Fibroblast of mammary gland (primary cell): ENCODE measurements around the gene DYNLT5.

ENCODE experiments used
- DNase-seq: peaks from one replicate; pipeline ENCODE4 v3.0.0-alpha.2; 2010; ENCODE audit warnings: low read depth
- H3K4me3 ChIP-seq: 2 replicates; pipeline ENCODE4 v1.5.1; 2011; ENCODE audit warnings: low read depth, mild to moderate bottlenecking, low read length, moderate library complexity; ENCODE audit not compliant: control insufficient read depth
- TF ChIP-seq, protein P1 (sequence below): conservative IDR thresholded peaks from 2 replicates; pipeline ENCODE4 v1.5.1; 2011; ENCODE audit warnings: low read depth, low read length, inconsistent platforms; ENCODE audit not compliant: control insufficient read depth, insufficient read depth

DYNLT5 gene

DNA sequence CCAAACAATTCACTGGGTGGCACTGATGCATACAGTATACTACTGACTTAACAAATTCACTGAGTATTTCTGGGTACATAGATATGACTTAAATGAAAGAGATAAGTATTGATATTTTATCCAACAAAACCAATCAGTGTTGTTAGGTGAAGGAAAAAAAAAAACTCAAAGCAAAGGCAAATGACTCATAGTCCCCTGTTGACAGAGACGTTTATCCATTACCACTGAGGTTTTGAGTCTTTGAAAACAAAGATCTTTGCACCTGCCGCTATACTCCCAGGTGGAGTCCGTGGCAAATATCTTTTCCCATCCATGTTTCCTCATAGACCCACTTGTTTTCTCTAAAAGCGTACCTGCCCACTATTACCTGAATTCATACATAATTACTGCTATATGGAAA is 18.4 kb downstream of the DYNLT5 start:
- TF ChIP-seq, protein P1, sequence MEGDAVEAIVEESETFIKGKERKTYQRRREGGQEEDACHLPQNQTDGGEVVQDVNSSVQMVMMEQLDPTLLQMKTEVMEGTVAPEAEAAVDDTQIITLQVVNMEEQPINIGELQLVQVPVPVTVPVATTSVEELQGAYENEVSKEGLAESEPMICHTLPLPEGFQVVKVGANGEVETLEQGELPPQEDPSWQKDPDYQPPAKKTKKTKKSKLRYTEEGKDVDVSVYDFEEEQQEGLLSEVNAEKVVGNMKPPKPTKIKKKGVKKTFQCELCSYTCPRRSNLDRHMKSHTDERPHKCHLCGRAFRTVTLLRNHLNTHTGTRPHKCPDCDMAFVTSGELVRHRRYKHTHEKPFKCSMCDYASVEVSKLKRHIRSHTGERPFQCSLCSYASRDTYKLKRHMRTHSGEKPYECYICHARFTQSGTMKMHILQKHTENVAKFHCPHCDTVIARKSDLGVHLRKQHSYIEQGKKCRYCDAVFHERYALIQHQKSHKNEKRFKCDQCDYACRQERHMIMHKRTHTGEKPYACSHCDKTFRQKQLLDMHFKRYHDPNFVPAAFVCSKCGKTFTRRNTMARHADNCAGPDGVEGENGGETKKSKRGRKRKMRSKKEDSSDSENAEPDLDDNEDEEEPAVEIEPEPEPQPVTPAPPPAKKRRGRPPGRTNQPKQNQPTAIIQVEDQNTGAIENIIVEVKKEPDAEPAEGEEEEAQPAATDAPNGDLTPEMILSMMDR, result no peak
- H3K4me3 ChIP-seq, result no peak overlapping the region
- DNase-seq, result no peak

DNA sequence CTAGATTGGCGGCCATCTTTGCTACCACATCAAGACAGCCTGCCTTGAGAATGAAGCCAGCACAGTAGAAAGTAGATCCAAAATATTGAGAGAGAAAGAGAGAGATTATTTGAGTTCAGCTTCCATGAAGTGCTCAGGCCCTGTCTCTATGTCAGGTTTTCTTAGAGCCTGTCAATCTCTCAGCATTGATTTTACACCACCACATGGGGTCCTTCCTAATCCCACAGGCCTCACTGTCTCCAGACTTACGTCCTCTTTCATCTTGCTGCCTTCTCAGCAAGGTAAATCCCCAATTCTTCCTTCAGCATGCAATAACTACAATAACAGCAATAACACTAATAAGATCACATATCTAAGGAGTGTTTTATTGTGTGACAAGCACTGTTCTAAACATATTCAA is 21.0 kb downstream of the DYNLT5 start:
- no peak for DNase-seq
- H3K4me3 ChIP-seq, result no peak overlapping the region
- TF ChIP-seq, protein P1, result no peak

DNA sequence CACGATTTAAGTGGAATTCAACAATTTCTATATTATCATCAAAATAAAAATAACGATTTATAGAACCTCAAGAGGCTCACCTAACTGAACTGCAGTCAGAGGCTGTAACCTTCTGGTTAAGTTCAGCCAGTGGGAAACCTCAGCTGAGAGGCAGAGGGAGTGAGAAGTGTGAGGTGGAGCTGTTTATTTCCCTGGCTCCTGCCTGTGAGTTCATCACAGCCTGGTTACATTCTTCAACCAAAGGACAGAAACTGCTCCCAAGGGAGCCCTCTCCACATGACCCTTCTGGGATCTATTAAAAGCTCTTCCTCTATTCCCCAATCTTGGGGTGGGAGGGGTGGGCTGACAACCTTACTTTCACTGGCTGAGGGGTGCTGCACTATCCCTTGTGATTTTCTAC is 22.2 kb downstream of the DYNLT5 start:
- H3K4me3 ChIP-seq, result no peak overlapping the region
- no peak for DNase-seq
- TF ChIP-seq, protein P1, result no peak

DNA sequence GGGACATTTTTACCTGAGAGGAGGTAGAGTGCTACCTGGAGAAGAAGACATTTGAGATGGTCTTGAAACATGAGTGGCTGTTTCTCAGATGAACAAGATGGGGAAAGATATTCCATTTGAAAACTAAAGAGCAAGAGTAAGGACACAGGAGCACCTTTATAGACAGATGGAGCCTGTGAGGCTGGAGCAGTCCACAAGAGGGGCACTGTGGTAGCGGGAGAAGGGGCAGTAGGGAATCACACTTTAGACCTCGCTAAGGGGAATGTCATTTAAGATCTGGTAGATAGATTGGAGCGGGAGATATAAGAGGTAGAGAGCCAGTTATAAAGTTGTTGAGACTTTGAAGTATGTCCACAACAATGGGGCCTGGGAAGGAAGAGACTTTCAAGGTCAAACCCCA is 23.4 kb downstream of the DYNLT5 start:
- DNase-seq, result no peak
- TF ChIP-seq, protein P1, result no peak
- H3K4me3 ChIP-seq, result no peak overlapping the region

DNA sequence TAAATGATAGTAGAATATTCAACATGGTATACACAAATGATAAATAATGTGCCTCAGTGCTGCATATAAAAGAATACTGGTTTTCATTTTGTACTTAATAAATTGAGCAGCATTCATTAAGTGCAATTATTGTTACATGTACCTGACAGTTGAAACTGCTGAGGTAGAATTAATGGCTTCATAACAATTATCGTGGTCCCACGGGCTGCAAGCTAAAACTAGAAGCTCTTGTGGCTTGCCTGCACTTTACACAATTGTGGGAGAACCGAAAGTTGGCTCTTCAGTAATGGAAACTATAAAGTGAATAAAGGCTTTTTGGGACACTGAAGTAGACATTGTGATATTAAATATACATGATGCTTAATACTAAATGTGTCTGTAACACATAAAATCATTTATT is 25.6 kb downstream of the DYNLT5 start:
- H3K4me3 ChIP-seq, result no peak overlapping the region
- DNase-seq, result no peak
- TF ChIP-seq, protein P1, result no peak

DNA sequence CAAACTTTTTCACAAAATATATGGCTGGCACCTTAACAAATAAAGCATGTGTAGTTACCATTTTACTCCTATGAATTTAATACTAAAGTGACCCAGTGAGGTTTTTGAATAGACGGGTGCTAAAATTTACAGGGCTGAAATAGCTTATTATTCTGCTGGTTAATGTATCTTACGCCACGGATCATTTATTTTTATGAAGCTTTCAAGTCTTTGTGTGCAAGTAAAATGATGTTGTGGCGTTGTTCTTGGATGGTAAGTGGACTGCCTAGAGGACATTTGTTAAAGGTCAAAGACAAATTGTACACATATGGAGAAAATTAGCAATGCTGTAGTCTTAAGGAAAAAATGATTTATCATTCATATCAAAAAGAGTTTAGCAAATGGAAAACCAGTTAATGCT is 26.0 kb downstream of the DYNLT5 start:
- TF ChIP-seq, protein P1, result no peak
- DNase-seq, result no peak
- no peak overlapping the region for H3K4me3 ChIP-seq

DNA sequence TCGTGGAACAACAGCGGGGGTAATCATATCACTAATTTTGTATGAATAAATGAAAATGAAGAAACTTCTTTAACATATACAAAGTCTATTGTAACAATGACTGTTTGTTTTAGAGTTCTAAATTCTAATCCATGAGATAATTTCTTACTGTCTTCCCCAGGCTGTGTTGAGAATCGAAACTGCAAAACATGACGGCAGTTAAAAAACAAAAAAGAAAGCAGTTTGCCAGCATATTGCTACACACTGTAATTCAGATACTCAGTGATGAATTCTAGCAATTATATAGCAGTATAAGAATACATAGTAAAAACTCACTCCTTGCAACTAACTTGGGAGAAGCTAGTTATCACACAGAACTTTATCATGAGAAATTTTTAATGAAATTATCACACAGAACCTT is 26.7 kb downstream of the DYNLT5 start:
- peak; percentile 35 for DNase-seq
- TF ChIP-seq, protein P1, result no peak
- H3K4me3 ChIP-seq, result peak overlapping the region; percentile 19
